Lung (tissue), 12 donors: ENCODE data around the gene PRRX2. TPM values are rescaled to one million over a fixed set of nuclear protein-coding genes. Genes with fewer than 3 reads are reported as not detected.

Source experiments
- ATAC-seq: fragments of 200-7000 bp; cut with Tn5 transposase; one replicate; pipeline ENCODE4 v1.9.1; 2020; ENCODE audit warnings: moderate number of reproducible peaks; ENCODE audit not compliant: insufficient read depth, low FRiP score
- DNase-seq, 3 donors: peaks; one replicate each; pipeline ENCODE4 v3.0.0-alpha.2; 2013 to 2017
- H3K27ac ChIP-seq, 2 donors: one replicate each; pipeline ENCODE4 v1.5.1; 2013; ENCODE audit warnings: mild to moderate bottlenecking in 2 of 2, moderate library complexity in 2 of 2, control low read depth in 1 of 2, inconsistent platforms in 1 of 2, low read depth in 1 of 2, low read length in 1 of 2
- H3K27me3 ChIP-seq, 3 donors: one replicate each; pipeline ENCODE4 v1.5.1; 2013; ENCODE audit warnings: low read length in 2 of 3; ENCODE audit not compliant: control insufficient read depth in 3 of 3, insufficient read depth in 3 of 3
- H3K36me3 ChIP-seq, 4 donors: one replicate each; pipeline ENCODE4 v1.5.1; 2013; ENCODE audit warnings: low read length in 4 of 4, mild to moderate bottlenecking in 1 of 4, moderate library complexity in 1 of 4; ENCODE audit not compliant: control insufficient read depth in 4 of 4, insufficient read depth in 4 of 4
- H3K4me1 ChIP-seq, 5 donors: one replicate each; pipeline ENCODE4 v1.5.1; 2013; ENCODE audit warnings: low read length in 5 of 5, mild to moderate bottlenecking in 2 of 5, moderate library complexity in 1 of 5; ENCODE audit not compliant: control insufficient read depth in 5 of 5, insufficient read depth in 5 of 5
- H3K4me3 ChIP-seq: one replicate; pipeline ENCODE4 v1.5.1; 2013; ENCODE audit warnings: mild to moderate bottlenecking, control low read depth, moderate library complexity
- H3K9ac ChIP-seq, 2 donors: one replicate each; pipeline ENCODE4 v1.5.1; 2013; ENCODE audit warnings: low read length in 2 of 2, control low read depth in 1 of 2; ENCODE audit not compliant: insufficient read depth in 1 of 2
- H3K9me3 ChIP-seq, 4 donors: one replicate each; pipeline ENCODE4 v1.5.1; 2013; ENCODE audit warnings: low read length in 3 of 4, mild to moderate bottlenecking in 1 of 4, moderate library complexity in 1 of 4; ENCODE audit not compliant: control insufficient read depth in 4 of 4, insufficient read depth in 3 of 4
- WGBS, 2 donors: extraction: QIAGEN DNeasy Blood & Tissue Kit; methylation state at CpG; one replicate each; pipeline ENCODE4 v1.1.7; 2013; 5-methylcytosine and 5-hydroxymethylcytosine counted together
- polyA plus RNA-seq, 2 donors: library from polyadenylated mRNA; stranded (reverse); fragments of 200-250 nt; gene quantifications; one replicate each; pipeline ENCODE4 v1.2.1, GENCODE V29; 2013
- total RNA-seq, 2 donors: library from RNA; depleted of rRNA in 1 of 2; stranded (reverse); fragments of >200 nt in 1 of 2; gene quantifications; one replicate each; pipeline ENCODE4 v1.2.1, GENCODE V29; 2014 to 2021
- TF ChIP-seq, protein P1 (sequence below): IDR thresholded peaks from 2 replicates; pipeline ENCODE4 v1.5.1; 2012; ENCODE audit warnings: mild to moderate bottlenecking; ENCODE audit errors: control extremely low read depth, extremely low read depth
- donor health status: control.
- donor health status: control.
- donor health status: Bipolar disorder and iron deficiency.
- donor health status: healthy.
- donor health status: DM: yes; HTN: yes; CAD: no.

Gene PRRX2
- total and polyA plus RNA-seq, 4 donors = 2.2 to 3.8 (median 3.5) TPM

DNA sequence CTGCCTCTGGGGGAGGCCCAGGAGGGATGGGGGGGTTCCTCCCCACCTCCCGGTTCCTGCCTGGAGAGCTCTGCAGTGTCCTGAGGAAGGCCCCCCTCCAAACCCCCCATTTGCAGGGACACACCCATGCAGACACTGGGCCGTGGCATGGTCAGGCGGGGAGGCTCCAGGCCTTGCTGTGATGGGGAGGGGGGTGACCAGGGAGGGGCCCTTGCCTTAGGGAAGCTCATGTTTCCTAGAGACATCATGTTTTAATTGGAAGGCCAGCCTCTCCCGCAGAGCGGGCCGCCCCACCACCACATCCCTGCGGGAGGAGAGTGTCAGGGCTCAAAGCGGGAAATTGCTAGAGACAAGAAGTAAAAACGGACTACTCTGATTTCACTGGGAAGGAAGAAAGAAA is 12.0 kb downstream of the PRRX2 start:
- DNase-seq (no peak), ATAC-seq (no peak)
- H3K9ac ChIP-seq = no peak overlapping the region
- H3K36me3 ChIP-seq = no peaks in the 10 kb centered on the region
- H3K9me3 ChIP-seq = no peaks in the 10 kb centered on the region
- no peaks in the 10 kb centered on the region for H3K4me1 ChIP-seq
- WGBS, 2 donors = 55 to 78% methylated on average over 9 of the region's 9 CpGs
- TF ChIP-seq, protein P1, sequence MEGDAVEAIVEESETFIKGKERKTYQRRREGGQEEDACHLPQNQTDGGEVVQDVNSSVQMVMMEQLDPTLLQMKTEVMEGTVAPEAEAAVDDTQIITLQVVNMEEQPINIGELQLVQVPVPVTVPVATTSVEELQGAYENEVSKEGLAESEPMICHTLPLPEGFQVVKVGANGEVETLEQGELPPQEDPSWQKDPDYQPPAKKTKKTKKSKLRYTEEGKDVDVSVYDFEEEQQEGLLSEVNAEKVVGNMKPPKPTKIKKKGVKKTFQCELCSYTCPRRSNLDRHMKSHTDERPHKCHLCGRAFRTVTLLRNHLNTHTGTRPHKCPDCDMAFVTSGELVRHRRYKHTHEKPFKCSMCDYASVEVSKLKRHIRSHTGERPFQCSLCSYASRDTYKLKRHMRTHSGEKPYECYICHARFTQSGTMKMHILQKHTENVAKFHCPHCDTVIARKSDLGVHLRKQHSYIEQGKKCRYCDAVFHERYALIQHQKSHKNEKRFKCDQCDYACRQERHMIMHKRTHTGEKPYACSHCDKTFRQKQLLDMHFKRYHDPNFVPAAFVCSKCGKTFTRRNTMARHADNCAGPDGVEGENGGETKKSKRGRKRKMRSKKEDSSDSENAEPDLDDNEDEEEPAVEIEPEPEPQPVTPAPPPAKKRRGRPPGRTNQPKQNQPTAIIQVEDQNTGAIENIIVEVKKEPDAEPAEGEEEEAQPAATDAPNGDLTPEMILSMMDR = no peak
- H3K27ac ChIP-seq = no peak overlapping the region
- H3K27me3 ChIP-seq = peaks cover 0 to 19% (median 0%) of the 10 kb centered on the region in 3 donors
- no peak overlapping the region for H3K4me3 ChIP-seq

DNA sequence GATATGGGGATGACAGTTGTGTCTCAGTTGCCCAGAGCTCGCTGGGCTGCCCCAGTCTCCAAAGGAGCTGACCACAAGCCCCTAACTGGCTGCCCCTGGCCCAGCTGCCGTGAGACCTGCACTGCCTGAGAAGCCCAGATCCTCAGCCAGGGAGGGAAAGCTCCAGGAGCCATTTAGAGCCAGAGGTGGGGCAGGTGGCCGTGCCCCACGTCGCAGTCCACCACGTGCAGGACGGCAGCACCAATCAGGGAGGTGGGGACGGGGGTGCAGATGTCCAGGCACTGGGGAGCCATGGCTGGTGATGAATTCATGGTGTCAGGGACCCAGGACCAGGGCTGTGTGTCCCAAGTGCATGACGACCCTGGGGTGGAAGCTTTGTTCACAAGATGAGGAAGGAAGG is 13.4 kb downstream of the PRRX2 start:
- H3K27ac ChIP-seq = no peak overlapping the region
- TF ChIP-seq, protein P1 = no peak
- no peaks in the 10 kb centered on the region for H3K36me3 ChIP-seq
- 71 to 88% methylated on average over 9 of the region's 9 CpGs for WGBS, 2 donors
- no peak overlapping the region for H3K4me3 ChIP-seq
- no peak for ATAC-seq
- no peak for DNase-seq
- peaks cover 0 to 19% (median 0%) of the 10 kb centered on the region in 3 donors for H3K27me3 ChIP-seq
- H3K4me1 ChIP-seq = no peaks in the 10 kb centered on the region
- no peak overlapping the region for H3K9ac ChIP-seq
- H3K9me3 ChIP-seq = no peaks in the 10 kb centered on the region

DNA sequence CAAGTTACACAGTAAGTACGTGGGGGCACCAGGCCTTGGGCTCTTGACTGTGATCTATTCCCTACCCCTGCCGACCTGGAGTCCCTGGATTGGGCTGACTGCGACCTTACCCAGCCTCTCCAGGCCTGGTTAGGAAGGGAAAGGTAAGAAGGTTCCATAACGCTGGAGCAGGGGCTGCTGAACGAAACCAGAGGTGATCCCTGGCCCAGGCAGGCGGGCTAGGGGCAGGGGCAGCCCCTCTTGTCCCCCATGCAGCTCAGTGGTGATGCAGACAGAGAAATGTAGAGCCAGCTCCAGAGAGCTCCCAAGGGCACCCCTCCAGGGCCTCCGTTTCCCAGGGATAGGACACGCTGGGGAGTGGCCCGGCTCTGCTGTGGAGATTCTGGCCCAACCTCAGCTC is 14.1 kb downstream of the PRRX2 start:
- Histone ChIP-seq H3K27ac (no peak overlapping the region), H3K9me3 (no peaks in the 10 kb centered on the region), H3K4me3 (no peak overlapping the region), H3K9ac (no peak overlapping the region), H3K36me3 (no peaks in the 10 kb centered on the region), H3K4me1 (no peaks in the 10 kb centered on the region), H3K27me3 (peaks cover 0 to 19% (median 0%) of the 10 kb centered on the region in 3 donors)
- TF ChIP-seq, protein P1 = no peak
- ATAC-seq (no peak), DNase-seq (no peak)
- 69 to 81% methylated on average over 9 of the region's 9 CpGs for WGBS, 2 donors

DNA sequence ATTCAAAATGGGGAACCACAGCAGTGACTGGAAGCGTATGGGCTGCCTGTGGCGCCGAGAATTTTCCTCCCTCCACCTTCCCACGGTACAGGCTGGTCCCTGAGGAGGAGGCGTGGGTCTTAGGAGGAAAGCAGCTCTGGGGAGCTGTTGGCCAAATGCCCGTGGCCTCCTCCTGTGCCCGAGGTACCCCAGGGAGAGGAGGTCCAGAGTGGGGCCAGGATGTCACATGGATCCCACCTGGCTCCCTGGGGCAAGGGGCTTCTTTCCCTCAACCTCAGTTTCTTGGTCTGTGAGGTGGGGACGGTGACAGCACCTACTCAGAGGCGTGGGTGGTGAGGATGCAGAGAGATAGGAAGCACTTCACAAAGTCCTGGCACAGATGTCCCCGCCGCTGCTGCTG is 16.5 kb downstream of the PRRX2 start:
- H3K4me1 ChIP-seq = no peaks in the 10 kb centered on the region
- H3K9ac ChIP-seq = no peak overlapping the region
- H3K36me3 ChIP-seq = no peaks in the 10 kb centered on the region
- TF ChIP-seq, protein P1 = no peak
- no peak overlapping the region for H3K4me3 ChIP-seq
- no peak for ATAC-seq
- no peak for DNase-seq
- H3K27ac ChIP-seq = no peak overlapping the region
- H3K9me3 ChIP-seq = no peaks in the 10 kb centered on the region
- 70 to 72% methylated on average over 11 of the region's 11 CpGs for WGBS, 2 donors
- peaks cover 0 to 10% (median 0%) of the 10 kb centered on the region in 3 donors for H3K27me3 ChIP-seq
